WTC11 (cell line): ENCODE data around the gene OCIAD1. TPM values are rescaled to one million over a fixed set of nuclear protein-coding genes. Genes with fewer than 3 reads are reported as not detected.

Source experiments
- ATAC-seq: fragments of 200-7000 bp; cut with Tn5 transposase; 2 replicates; pipeline ENCODE4 v1.10.0; 2021; ENCODE audit warnings: mild to moderate bottlenecking, moderate library complexity
- CTCF ChIA-PET: fragments of 300-600 bp; sonication (Branson Sonifier 250); formaldehyde crosslinking; loops from one replicate; lab custom pipeline; 2021; ENCODE audit warnings: antibody characterized with exemption; lab: Charles Lee
- POLR2A ChIA-PET: fragments of 350-600 bp; sonication (Branson Sonifier 250); formaldehyde crosslinking; loops from one replicate; lab custom pipeline; 2021; ENCODE audit warnings: antibody characterized with exemption; lab: Charles Lee
- DNase-seq: peaks from one replicate; pipeline ENCODE4 v3.0.0; 2021; ENCODE audit warnings: low spot score
- H3K27ac Mint-ChIP-seq: 2 replicates; pipeline ENCODE4 v1.8.0; 2021; ENCODE audit warnings: mixed read lengths
- H3K27me3 Mint-ChIP-seq: 2 replicates; pipeline ENCODE4 v1.8.0; 2021; ENCODE audit warnings: low read depth, mild to moderate bottlenecking, moderate library complexity, mixed read lengths
- H3K36me3 Mint-ChIP-seq: 2 replicates; pipeline ENCODE4 v1.8.0; 2021; ENCODE audit warnings: mixed read lengths
- H3K4me1 Mint-ChIP-seq: 2 replicates; pipeline ENCODE4 v1.8.0; 2022; ENCODE audit warnings: mixed read lengths
- H3K4me3 Mint-ChIP-seq: 2 replicates; pipeline ENCODE4 v1.8.0; 2021; ENCODE audit warnings: mild to moderate bottlenecking, moderate library complexity, mixed read lengths
- H3K9me3 Mint-ChIP-seq: 2 replicates; pipeline ENCODE4 v1.8.0; 2021; ENCODE audit warnings: mixed read lengths
- ATF2 ChIP-seq: sonication (generic); formaldehyde crosslinking; IDR thresholded peaks from 2 replicates; pipeline ENCODE4 v1.8.1; 2022; ENCODE audit warnings: low read depth, missing genetic modification reagents, borderline replicate concordance
- E2F5 ChIP-seq: sonication (generic); formaldehyde crosslinking; IDR thresholded peaks from 2 replicates; pipeline ENCODE4 v1.8.1; 2022; ENCODE audit warnings: mild to moderate bottlenecking, moderate library complexity, missing genetic modification reagents
- ERG ChIP-seq: fragments of 250-450 bp; sonication (Bioruptor Pico); IDR thresholded peaks from 2 replicates; pipeline ENCODE4 v1.8.0; 2021; ENCODE audit warnings: mild to moderate bottlenecking
- HMGA2 ChIP-seq: fragments of 250-450 bp; sonication (Bioruptor Pico); IDR thresholded peaks from 2 replicates; pipeline ENCODE4 v1.4.0; 2021; ENCODE audit warnings: mild to moderate bottlenecking, moderate library complexity
- IRF1 ChIP-seq: sonication (generic); formaldehyde crosslinking; IDR thresholded peaks from 2 replicates; pipeline ENCODE4 v1.8.0; 2023; ENCODE audit warnings: missing genetic modification reagents
- NFE2L1 ChIP-seq: sonication (generic); formaldehyde crosslinking; IDR thresholded peaks from 2 replicates; pipeline ENCODE4 v1.8.1; 2023; ENCODE audit warnings: missing genetic modification reagents
- PRRX2 ChIP-seq: fragments of 250-450 bp; sonication (Bioruptor Pico); IDR thresholded peaks from 2 replicates; pipeline ENCODE4 v1.8.0; 2021; ENCODE audit warnings: mild to moderate bottlenecking
- RELA ChIP-seq: sonication (generic); formaldehyde crosslinking; IDR thresholded peaks from 2 replicates; pipeline ENCODE4 v1.8.1; 2022; ENCODE audit warnings: missing genetic modification reagents, mild to moderate bottlenecking, borderline replicate concordance
- SP1 ChIP-seq: sonication (generic); formaldehyde crosslinking; conservative IDR thresholded peaks from 2 replicates; pipeline ENCODE4 v1.8.1; 2022; ENCODE audit warnings: missing genetic modification reagents
- STAT6 ChIP-seq: sonication (generic); formaldehyde crosslinking; conservative IDR thresholded peaks from 2 replicates; pipeline ENCODE4 v1.8.1; 2023; ENCODE audit warnings: mild to moderate bottlenecking, low read depth, missing genetic modification reagents, moderate library complexity
- TCF7 ChIP-seq: sonication (generic); formaldehyde crosslinking; IDR thresholded peaks from 2 replicates; pipeline ENCODE4 v1.8.0; 2022; ENCODE audit warnings: mild to moderate bottlenecking, low read depth, missing genetic modification reagents, moderate library complexity
- TP53 ChIP-seq: sonication (generic); formaldehyde crosslinking; IDR thresholded peaks from 2 replicates; pipeline ENCODE4 v1.8.1; 2023; ENCODE audit warnings: mild to moderate bottlenecking, missing genetic modification reagents
- USF1 ChIP-seq: sonication (generic); formaldehyde crosslinking; IDR thresholded peaks from 2 replicates; pipeline ENCODE4 v1.8.0; 2022; ENCODE audit warnings: mild to moderate bottlenecking, missing genetic modification reagents
- USF2 ChIP-seq: sonication (generic); formaldehyde crosslinking; IDR thresholded peaks from 2 replicates; pipeline ENCODE4 v1.8.1; 2023; ENCODE audit warnings: mild to moderate bottlenecking, missing genetic modification reagents, moderate library complexity
- ZNF121 ChIP-seq: sonication (generic); formaldehyde crosslinking; IDR thresholded peaks from 2 replicates; pipeline ENCODE4 v1.8.0; 2023; ENCODE audit warnings: missing genetic modification reagents
- ZNF232 ChIP-seq: sonication (generic); formaldehyde crosslinking; IDR thresholded peaks from 2 replicates; pipeline ENCODE4 v1.8.0; 2022; ENCODE audit warnings: mild to moderate bottlenecking, missing genetic modification reagents
- ZNF396 ChIP-seq: fragments of 250-450 bp; sonication (Bioruptor Pico); IDR thresholded peaks from 2 replicates; pipeline ENCODE4 v1.8.0; 2021; ENCODE audit warnings: mild to moderate bottlenecking, moderate library complexity, borderline replicate concordance
- ZNF416 ChIP-seq: fragments of 250-450 bp; sonication (Bioruptor Pico); IDR thresholded peaks from 2 replicates; pipeline ENCODE4 v1.9.0; 2021; ENCODE audit warnings: mild to moderate bottlenecking, inconsistent platforms
- ZNF423 ChIP-seq: fragments of 250-450 bp; sonication (Bioruptor Pico); IDR thresholded peaks from 2 replicates; pipeline ENCODE4 v2.1.2; 2022; ENCODE audit warnings: mild to moderate bottlenecking, moderate library complexity
- ZNF512 ChIP-seq: sonication (generic); formaldehyde crosslinking; IDR thresholded peaks from 2 replicates; pipeline ENCODE4 v1.8.1; 2022; ENCODE audit warnings: missing genetic modification reagents, borderline replicate concordance
- ZNF532 ChIP-seq: fragments of 250-450 bp; sonication (Bioruptor Pico); IDR thresholded peaks from 2 replicates; pipeline ENCODE4 v1.9.0; 2021; ENCODE audit warnings: mild to moderate bottlenecking, borderline replicate concordance
- total RNA-seq: library from RNA; stranded (reverse); gene quantifications from 3 replicates; pipeline ENCODE4 v1.2.3, GENCODE V29; 2021

The OCIAD1 gene
- total RNA-seq, 1 experiment from 2014 or later = 135 TPM

GRCh38 chr4:48904101-48904500, 73.2 kb downstream of the OCIAD1 start:
- peak overlapping the region; percentile 6; the same call in 1 of the 2 replicates for H3K27ac Mint-ChIP-seq
- H3K9me3 Mint-ChIP-seq = no peaks in the 10 kb centered on the region
- peaks cover 33% of the 10 kb centered on the region for H3K36me3 Mint-ChIP-seq
- H3K27me3 Mint-ChIP-seq = peaks cover 2% of the 10 kb centered on the region; the same call in 1 of the 2 replicates
- no peak overlapping the region for H3K4me3 Mint-ChIP-seq
- ATAC-seq = no peak
- DNase-seq = no peak
- CTCF ChIA-PET = no interaction called here
- POLR2A ChIA-PET = no interaction called here
- peaks cover 23% of the 10 kb centered on the region for H3K4me1 Mint-ChIP-seq
- no peak for TF ChIP-seq ZNF121 (CRISPR knock-in tag)
- TF ChIP-seq ZNF396 (CRISPR knock-in tag) = no peak
- TF ChIP-seq ZNF423 = no peak
- TF ChIP-seq ZNF232 (CRISPR knock-in tag) = no peak
- TF ChIP-seq RELA (CRISPR knock-in tag) = no peak
- TF ChIP-seq NFE2L1 (CRISPR knock-in tag) = no peak
- no peak for TF ChIP-seq USF1 (CRISPR knock-in tag)
- TF ChIP-seq PRRX2 = no peak
- TF ChIP-seq USF2 (CRISPR knock-in tag) = no peak
- TF ChIP-seq ZNF416 (CRISPR knock-in tag) = no peak
- no peak for TF ChIP-seq ZNF512 (CRISPR knock-in tag)
- no peak for TF ChIP-seq SP1 (CRISPR knock-in tag)
- no peak for TF ChIP-seq E2F5 (CRISPR knock-in tag)
- TF ChIP-seq HMGA2 (CRISPR knock-in tag) = no peak
- no peak for TF ChIP-seq IRF1 (CRISPR knock-in tag)

GRCh38 chr4:48904541-48905142, 73.8 kb downstream of the OCIAD1 start:
- Mint-ChIP-seq H3K4me1 (peaks cover 23% of the 10 kb centered on the region), H3K36me3 (peaks cover 28% of the 10 kb centered on the region), H3K9me3 (no peaks in the 10 kb centered on the region), H3K27me3 (peaks cover 2% of the 10 kb centered on the region; the same call in 1 of the 2 replicates), H3K4me3 (peak overlapping the region; percentile 84), H3K27ac (peak overlapping the region; percentile 6)
- ATAC-seq (no peak), DNase-seq (no peak)
- CTCF ChIA-PET = no interaction called here
- POLR2A ChIA-PET = no interaction called here
- TF ChIP-seq TP53 (CRISPR knock-in tag) (no peak), TCF7 (CRISPR knock-in tag) (no peak), ATF2 (CRISPR knock-in tag) (no peak), ZNF532 (no peak), STAT6 (CRISPR knock-in tag) (no peak), HMGA2 (CRISPR knock-in tag) (no peak), ERG (CRISPR knock-in tag) (no peak)
